ENCODE data around the gene ENTHD1. TPM values are rescaled to one million over a fixed set of nuclear protein-coding genes. Genes with fewer than 3 reads are reported as not detected.

The ENTHD1 gene
- total and polyA plus RNA-seq, 9 of the 15 experiments (the other 6 are each of a cell fraction or from before 2014, with no cell fraction given): 0.13 to 0.98 (median 0.35) TPM

DNA sequence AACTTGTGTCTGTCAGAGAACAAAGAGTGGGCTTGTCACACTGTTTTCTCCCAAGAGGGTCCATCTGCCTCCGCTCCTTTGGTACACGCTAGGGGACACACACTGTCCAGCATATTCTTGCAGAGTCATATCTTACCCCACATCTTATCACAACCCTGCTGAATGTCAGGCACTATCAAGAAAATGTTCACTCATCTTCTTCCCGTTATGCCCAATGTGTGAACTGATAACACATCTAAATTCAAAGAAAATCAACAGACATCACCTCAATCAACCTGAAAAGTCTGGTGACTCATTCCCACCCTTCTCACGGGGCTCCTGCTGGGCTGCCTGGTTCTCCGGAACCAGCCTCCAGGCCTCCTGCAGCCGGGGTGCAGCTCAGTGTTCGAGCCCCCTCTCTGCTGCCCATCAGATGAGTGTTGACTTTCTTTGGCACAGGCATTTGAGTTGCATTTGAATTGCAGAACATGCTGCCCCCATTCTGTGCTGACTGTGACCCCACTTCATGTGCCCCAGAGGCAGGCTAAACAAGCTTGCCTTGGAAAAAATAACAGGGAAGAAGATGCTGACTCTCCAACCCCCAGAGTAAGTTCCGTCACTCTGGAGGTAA is 26.7 kb upstream of the ENTHD1 start (continued):
- TF ChIP-seq, protein P1, sequence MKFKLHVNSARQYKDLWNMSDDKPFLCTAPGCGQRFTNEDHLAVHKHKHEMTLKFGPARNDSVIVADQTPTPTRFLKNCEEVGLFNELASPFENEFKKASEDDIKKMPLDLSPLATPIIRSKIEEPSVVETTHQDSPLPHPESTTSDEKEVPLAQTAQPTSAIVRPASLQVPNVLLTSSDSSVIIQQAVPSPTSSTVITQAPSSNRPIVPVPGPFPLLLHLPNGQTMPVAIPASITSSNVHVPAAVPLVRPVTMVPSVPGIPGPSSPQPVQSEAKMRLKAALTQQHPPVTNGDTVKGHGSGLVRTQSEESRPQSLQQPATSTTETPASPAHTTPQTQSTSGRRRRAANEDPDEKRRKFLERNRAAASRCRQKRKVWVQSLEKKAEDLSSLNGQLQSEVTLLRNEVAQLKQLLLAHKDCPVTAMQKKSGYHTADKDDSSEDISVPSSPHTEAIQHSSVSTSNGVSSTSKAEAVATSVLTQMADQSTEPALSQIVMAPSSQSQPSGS (CRISPR knock-in tag; IDR thresholded peaks at IDR 0.05): no peak
- TF ChIP-seq MECOM (CRISPR knock-in tag; IDR thresholded peaks at IDR 0.05) (peak; percentile 92), TAF7 (tag; IDR thresholded peaks at IDR 0.05) (no peak), TAF15 (IDR thresholded peaks at IDR 0.05; ENCODE audit: low read depth, low read length) (no peak), PCBP1 (IDR thresholded peaks at IDR 0.05; ENCODE audit: low read depth, low read length, poor library complexity, severe bottlenecking) (no peak), ZNF12 (CRISPR knock-in tag; IDR thresholded peaks at IDR 0.05) (no peak), CEBPG (CRISPR knock-in tag; IDR thresholded peaks at IDR 0.05) (no peak), CEBPG (tag; conservative IDR thresholded peaks at IDR 0.05 in 1 of 2, IDR thresholded peaks at IDR 0.05 in 1 of 2) (no peak), JUN (IDR thresholded peaks at IDR 0.05; ENCODE audit: borderline replicate concordance, low read depth, low read length) (peak; percentile 49), JUN (CRISPR knock-in tag; IDR thresholded peaks at IDR 0.05; ENCODE audit: borderline replicate concordance) (no peak), YY1 (IDR thresholded peaks at IDR 0.05; ENCODE audit: borderline replicate concordance in 1 of 3, control insufficient read depth in 1 of 3, extremely low read depth in 1 of 3, insufficient read depth in 3 of 3, insufficient read length in 1 of 3, insufficient replicate concordance in 2 of 3, low read depth in 1 of 3, low read length in 2 of 3) (no peak), CCNT2 (IDR thresholded peaks at IDR 0.05; ENCODE audit: borderline replicate concordance, extremely low read depth, insufficient read length, low read depth, low read length) (peak; percentile 63), NELFE (IDR thresholded peaks at IDR 0.05; ENCODE audit: insufficient read depth, insufficient read length) (no peak), HSF4 (CRISPR knock-in tag; IDR thresholded peaks at IDR 0.05; ENCODE audit: borderline replicate concordance) (no peak), NR2C2 (CRISPR knock-in tag; IDR thresholded peaks at IDR 0.05) (no peak), NR2C2 (tag; IDR thresholded peaks at IDR 0.05) (no peak), ZC3H4 (CRISPR knock-in tag; IDR thresholded peaks at IDR 0.05; ENCODE audit: borderline replicate concordance) (no peak), SRF (CRISPR knock-in tag; IDR thresholded peaks at IDR 0.05) (no peak), MYNN (IDR thresholded peaks at IDR 0.05) (peak; percentile 26; the same call in 1 of the 2 replicates), MYNN (CRISPR knock-in tag; IDR thresholded peaks at IDR 0.05) (no peak), NR4A1 (CRISPR knock-in tag; IDR thresholded peaks at IDR 0.05) (no peak), NR4A1 (tag; IDR thresholded peaks at IDR 0.05) (no peak), ZNF124 (CRISPR knock-in tag; IDR thresholded peaks at IDR 0.05) (no peak), ETV1 (tag; conservative IDR thresholded peaks at IDR 0.05; ENCODE audit: low read depth) (0 out of 2 replicates have a peak, but pooled peaks have one; percentile 19), PYGO2 (tag; IDR thresholded peaks at IDR 0.05) (no peak), PTBP1 (IDR thresholded peaks at IDR 0.05; ENCODE audit: low read depth, low read length) (no peak)
- TF ChIP-seq, protein P2, sequence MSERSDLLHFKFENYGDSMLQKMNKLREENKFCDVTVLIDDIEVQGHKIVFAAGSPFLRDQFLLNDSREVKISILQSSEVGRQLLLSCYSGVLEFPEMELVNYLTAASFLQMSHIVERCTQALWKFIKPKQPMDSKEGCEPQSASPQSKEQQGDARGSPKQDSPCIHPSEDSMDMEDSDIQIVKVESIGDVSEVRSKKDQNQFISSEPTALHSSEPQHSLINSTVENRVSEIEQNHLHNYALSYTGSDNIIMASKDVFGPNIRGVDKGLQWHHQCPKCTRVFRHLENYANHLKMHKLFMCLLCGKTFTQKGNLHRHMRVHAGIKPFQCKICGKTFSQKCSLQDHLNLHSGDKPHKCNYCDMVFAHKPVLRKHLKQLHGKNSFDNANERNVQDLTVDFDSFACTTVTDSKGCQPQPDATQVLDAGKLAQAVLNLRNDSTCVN (CRISPR knock-in tag; IDR thresholded peaks at IDR 0.05): no peak

Measured in K562 (cell line).